K562 treated with DMSO at 1 percent for 12 hours (cell line): ENCODE results near the gene IFT57. TPM values are rescaled to one million over a fixed set of nuclear protein-coding genes. Genes with fewer than 3 reads are reported as not detected.

Source experiments
- total RNA-seq: library from RNA; unstranded; fragments of 300-600 nt; gene quantifications from 2 replicates; pipeline ENCODE4 v1.2.3, GENCODE V29; 2022; ENCODE audit not compliant: insufficient read depth

IFT57 gene, protein sequence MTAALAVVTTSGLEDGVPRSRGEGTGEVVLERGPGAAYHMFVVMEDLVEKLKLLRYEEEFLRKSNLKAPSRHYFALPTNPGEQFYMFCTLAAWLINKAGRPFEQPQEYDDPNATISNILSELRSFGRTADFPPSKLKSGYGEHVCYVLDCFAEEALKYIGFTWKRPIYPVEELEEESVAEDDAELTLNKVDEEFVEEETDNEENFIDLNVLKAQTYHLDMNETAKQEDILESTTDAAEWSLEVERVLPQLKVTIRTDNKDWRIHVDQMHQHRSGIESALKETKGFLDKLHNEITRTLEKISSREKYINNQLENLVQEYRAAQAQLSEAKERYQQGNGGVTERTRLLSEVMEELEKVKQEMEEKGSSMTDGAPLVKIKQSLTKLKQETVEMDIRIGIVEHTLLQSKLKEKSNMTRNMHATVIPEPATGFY
- 3.4 and 3.5 TPM in 2 replicates for total RNA-seq

DNA sequence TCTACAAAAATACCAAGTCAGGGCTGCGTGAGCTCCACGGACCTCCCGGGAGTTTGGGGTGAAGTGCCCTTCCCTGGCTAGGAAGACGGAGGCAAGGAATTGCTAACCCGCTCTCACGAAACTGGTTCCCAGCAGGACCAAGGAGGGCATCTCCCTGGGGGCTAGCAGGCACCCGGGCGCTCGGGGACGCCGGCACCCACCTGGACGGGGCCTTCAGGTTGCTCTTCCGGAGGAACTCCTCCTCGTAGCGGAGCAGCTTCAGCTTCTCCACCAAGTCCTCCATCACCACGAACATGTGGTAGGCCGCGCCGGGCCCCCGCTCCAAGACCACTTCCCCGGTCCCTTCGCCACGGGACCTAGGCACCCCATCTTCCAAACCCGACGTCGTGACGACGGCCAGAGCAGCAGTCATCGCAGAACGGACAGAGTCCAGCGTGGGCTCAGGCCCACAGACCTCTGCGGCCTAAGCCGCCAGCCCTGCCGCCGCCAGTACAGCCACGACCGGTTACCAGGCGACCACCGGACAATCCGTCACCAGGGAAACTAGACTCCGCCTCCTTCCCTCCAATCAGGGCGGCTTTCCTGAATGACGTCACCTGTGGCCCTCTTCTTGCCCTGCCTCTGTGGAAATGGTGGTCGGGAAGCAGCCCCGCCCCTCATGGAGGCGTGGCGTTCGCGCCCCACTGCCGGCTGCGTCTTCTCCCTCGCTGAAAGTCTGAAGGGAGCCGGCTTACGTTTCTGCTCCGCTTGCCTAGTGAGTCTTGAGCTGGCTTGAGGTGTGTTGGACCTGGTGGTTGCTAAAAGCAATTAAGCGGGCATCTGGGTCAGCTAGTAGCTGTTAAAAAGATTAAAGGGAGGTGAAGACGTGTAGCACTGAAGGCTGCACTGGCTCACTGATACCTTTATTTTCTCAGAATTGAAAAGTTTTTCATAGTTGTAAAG lies at the start of gene IFT57:
Gene IFT57, minus strand, starts transcription at position 514 of the 942 bp plus-strand sequence. Its CDS starts 102 bp downstream, at position 412.

Other genes with a start within 250 kb of the IFT57 start
- 42.1 and 51.1 TPM in 2 replicates for gene CD47, start 131.4 kb downstream of the IFT57 start, total RNA-seq
- gene HHLA2, start 74.1 kb upstream of the IFT57 start, total RNA-seq: 0.33 TPM in 1 of 2 replicates, not detected in the other